CD4-positive, alpha-beta T cell treated with Interleukin-15 for 4 hours (primary cell): Measurements from ENCODE around the gene IRAK3.
"Not testable (repeated sequence)": the region's sequence is repeated elsewhere in the genome, so short reads cannot be mapped to it uniquely, and the experiment has no call there.

Experiments
- DNase-seq: peaks from one replicate; pipeline ENCODE4 v3.0.0-alpha.2; 2020; ENCODE audit warnings: low spot score

Gene IRAK3

GRCh38 chr12:66174391-66175325, 14.4 kb upstream of the IRAK3 start:
- not testable (repeated sequence) for DNase-seq

DNA sequence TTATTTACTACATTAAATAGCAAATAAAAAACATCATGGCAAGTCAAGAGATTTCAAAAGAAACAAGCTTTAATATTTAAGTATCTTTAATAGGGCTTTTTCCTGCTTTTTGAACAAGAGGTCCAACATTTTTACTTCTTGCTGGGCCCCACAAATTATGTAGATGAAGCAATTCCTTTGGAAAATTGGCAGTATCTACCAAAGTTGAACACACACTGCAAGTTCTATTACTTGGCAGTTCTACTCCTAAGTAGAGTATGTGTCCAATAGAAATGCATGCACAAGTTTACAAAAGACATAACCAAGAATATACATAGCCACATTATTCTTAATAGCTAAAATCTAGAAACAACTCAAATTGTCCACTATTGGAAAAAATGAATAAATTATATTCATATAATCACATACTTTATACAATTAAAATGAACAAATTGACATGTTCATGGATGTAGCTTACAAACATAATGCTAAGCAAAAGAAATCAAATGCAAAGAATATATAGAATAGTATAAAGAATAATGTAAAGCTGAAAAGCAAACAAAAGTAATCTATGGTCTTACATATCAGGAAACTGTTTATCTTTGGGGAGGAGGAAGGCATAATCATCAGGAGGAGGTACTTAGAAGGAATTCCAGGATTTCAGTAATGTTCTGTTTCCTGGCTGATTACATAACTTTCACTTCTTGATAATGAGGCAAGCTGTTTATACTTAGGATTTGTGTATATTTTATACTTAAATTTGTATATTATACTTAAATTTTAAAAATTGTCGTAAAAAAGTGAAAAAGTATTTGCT, 12.7 kb upstream of the IRAK3 start:
- DNase-seq: no peak

DNA sequence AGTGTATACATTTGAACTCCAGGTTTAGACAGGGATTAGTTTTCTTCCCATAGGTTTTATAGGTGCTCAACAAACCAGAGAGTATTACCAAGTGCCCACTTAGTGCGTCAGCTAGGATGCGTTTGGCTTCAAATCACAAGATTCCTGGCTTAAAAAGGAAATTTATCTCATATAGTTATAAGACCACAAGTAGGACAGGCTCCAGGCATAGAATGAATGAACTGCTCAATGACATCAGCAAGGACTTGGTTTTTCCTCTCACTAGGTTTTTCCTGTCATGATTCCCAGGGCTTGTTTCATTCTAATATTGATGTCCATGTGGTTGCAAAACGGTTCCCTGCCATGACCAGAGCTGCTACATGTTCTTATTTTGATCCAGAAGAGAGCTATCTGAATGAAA, 6.1 kb upstream of the IRAK3 start:
- DNase-seq: no peak

GRCh38 chr12:66184822-66185221, 4.2 kb upstream of the IRAK3 start:
- not testable (repeated sequence) for DNase-seq

DNA sequence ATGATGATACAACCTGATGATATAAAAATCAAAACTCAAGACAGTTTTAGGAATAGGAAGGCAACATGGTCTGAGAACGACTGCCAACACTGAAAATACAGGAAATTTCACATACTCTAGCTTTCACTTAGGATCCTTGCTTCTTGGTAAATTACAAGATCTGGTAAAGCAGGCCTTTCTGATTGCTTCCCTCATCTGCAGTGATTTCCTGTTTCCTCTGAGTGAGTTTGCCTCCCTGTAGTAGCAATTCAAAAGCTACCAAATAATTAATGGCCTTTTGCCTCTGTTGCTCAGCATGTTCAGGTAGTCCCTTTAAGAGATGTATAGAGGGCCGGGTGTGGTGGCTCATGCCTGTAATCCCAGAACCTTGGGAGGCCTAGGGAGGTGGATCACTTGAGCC, 2.0 kb upstream of the IRAK3 start:
- no peak for DNase-seq

DNA sequence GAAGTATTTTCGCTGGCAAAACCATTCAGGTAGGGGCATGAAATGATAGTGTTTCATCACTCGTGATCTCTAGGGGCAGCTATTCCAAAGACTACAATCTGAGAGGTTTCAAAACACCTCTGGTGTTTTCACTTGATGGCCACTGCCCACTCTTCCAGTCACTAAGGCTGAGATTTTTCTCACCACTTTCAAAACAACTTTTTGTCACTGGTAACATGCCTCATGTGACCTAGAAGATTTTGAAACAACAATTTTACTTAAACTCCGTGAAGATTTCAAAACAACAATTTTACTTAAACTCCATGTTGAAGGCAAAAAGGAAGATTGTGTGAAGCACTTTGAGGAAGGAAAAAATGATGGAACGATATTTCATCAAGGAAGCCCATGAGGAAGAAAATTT, 1.2 kb upstream of the IRAK3 start:
- no peak for DNase-seq

DNA sequence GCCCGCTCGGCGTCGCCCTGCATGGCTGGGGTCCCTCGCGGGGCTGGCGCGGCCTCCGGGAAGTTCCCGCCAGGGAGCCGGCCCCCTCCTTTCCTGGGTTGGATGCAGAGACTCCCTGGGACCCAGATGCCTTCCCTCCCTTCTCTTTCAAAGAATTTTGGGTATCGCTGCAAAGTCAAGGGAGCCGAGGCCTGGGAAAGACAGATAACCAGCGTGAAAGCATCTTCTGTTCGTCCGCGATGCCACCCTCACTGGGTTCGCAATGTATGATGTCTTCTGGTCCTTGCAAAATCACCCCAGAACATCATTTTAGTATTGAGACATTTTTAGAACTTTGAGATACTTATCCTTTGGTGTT, 451 bp downstream of the IRAK3 start:
- DNase-seq: no peak

DNA sequence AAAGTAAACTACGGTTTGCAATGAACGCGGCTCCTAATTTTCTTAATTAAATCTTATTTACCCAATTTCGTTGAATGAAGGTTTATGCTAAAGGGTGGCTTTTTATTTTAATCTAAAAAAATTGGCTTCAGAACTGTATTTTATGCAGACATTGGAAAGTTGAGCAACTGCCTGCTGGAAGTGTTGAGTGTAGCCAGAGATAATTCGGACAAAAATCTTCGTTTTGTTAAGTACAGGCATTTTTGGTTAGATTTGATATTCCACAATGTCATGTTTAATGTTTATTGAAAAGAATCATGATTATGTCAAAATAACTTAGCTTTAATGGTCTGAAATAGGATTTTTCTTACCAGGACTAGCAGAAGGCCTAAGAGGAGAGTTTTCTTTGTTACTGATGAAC, 875 bp downstream of the IRAK3 start:
- no peak for DNase-seq

DNA sequence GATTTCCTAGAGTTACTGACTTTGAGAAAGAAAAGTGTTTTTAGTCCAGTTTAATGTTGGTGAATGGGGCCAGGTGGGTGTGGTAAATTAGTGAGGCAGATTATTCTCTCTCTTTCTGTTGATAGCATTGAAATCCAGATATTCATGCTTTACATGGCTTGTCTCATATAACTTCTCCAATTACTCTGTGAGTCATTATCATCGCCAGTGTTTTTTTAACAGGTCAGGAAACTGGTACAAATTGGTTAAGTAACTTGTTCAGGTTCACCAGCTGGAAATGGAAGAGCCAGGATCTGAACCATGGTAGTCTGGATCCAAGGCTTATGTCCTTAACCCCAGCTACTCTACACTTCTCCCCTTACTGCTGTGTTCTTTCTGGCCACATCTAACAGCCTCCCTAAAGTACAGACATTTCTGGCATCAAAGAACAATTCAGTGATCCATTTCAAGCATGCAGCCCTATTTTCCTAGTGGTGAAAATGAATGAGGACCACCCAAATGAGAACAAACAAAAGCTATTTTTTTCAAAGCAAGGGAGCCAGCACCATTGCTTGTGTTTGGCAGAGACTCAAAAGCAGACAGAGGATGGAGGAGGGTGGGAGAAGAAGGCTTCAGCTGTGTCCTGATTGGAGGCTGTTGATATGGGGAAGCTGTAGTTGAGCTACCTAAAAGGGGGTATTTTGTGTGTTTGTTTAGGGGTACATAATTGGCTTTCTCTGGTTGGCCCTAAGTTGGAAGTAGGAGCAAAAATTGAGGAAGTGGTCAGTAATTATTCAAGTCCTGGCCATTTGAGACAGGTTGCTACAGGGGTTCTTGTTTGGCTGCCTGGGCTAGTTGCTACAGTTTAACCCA, 1.7 kb downstream of the IRAK3 start:
- no peak for DNase-seq

DNA sequence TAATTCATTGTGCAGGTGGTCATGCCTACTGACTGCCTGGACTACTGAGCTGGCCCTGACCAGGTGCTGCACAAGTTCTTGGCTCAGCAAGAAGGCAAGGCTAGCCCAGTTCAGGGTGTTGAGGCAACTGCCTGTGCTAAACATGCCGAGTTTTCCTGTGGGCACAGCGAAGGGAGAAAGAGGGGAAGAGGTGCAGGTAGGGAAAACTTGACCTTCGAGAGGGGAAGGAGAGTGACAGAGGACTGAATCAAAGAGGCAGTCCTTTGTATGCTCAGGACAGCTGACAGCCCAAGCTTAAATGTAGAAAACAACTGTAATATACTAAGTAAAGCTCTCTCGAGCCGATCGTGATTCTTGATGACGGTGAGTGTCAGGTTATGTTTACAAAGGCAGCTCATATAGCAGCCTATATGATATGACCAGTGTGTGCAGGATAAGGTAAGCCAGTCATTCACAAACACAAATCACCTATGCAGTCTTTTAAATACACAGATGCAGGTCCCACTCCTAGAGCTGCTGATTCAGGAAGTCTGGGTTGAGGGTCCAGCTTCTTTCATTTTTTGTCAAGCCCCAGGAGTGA, 2.6 kb downstream of the IRAK3 start:
- no peak for DNase-seq

- DNase-seq: no peak
Observed at GRCh38 chr12:66194122-66194521, 5.1 kb downstream of the IRAK3 start.

- DNase-seq: no peak
Observed at GRCh38 chr12:66195242-66195641, 6.2 kb downstream of the IRAK3 start.

- no peak for DNase-seq
Observed at GRCh38 chr12:66196806-66197205, 7.8 kb downstream of the IRAK3 start.

DNA sequence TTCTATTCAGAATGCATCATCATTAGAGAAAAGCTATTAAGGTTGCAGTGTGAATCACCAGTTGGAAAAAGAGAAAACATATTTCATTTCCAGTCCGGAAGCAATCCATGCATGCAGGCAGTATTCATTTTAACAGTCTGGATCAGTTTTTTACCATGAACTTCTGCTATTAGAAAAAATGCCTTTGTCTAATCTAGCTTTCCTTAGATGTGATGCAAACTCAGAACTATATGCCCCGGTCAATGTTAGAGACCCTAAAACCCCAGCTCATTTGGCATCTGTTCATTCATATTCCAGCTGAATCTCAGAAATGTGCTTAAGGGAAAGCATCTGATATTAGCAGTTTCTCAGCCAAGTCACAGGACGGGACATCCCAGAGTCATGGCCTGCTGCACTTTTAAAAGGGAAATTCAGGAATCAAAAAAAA, 8.5 kb downstream of the IRAK3 start:
- no peak for DNase-seq

DNA sequence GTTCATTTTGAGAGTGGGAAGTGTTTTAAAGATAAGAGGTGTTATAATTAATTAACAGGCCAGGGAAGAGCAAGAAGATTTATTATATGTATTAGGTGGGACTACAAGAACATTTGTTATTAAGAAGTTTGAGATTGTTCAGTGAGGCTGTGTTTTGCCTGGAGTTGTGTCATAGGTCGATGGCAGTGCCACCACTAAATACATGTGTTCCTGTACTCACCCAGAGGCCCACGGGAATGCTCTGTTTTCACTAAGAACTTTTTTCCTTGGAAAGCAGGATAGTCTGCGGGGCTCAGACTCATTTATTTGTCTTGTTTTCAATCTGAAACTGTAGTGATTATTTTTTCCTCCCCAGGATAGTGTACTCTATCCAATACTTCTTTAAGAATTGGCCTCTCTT, 10.1 kb downstream of the IRAK3 start:
- DNase-seq: no peak

DNA sequence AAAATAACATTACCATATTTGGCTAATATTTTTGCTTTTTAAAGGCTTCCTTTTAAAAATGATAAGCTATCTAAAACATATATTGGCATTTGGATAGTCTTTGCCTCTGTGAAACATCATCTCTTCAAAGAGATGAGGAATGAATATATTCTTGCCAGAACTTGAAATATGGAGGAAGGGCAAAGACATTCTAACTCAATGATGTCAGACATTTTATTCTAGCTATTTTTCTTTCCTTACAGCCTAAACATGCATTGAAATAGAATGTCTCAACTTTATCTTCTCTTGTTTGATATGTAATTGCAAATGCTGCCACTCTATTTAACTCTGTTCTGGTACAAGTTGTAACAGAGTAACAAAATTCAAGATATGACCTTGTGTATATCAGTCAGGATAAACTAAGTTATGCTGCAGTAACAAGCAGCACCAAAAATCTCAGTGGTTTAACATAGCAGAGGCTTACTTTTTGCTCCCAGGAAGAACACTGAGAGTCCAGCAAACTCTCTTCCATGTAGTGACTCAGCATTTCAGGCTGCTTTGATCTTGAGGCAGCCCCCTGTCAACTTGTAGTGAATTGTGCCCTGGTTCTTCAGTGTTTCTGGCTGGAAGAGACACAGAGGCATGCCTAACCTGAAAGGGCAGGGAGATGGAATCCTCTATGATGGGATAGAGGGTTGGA, 11.0 kb downstream of the IRAK3 start:
- DNase-seq: no peak

- DNase-seq: peak; percentile 12
Observed at GRCh38 chr12:66203820-66204219, 14.8 kb downstream of the IRAK3 start.

DNA sequence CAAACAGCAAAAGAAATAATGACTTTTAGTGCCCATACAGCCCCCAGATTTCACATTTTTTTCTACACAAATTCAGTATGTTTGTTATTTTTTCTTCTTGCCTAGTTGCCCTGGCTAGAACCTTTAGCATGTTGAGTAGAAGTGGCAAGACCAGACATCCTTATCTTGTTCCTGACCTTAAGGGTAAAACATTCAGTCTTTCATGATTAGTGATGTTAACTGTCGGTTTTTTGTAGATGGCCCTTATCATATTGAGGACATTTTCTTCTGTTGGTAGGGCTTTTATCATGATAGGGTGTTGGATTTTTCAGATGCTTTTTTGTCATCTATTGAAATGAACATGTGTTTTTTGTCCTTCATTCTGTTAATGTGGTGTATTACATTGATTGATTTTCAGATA, 17.1 kb downstream of the IRAK3 start:
- no peak for DNase-seq

GRCh38 chr12:66210840-66211239, 21.8 kb downstream of the IRAK3 start:
- DNase-seq: no peak

DNA sequence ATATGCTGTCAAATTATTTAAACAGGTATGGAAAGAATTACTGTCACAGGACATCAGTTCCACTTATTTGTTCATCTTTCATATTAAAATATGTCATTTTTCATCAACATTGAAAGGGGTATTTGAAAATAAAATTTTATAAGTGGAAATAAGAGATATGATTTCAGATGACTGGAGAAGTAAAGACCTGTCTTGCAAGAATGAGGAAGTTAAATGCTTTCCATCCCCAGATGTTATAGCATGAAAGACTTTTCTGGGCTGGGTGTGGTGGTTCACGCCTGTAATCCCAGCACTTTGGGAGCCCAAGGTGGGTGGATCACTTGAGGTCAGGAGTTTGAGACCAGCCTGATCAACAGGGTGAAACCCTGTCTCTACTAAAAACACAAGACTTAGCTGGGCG, 22.6 kb downstream of the IRAK3 start:
- not testable (repeated sequence) for DNase-seq

- DNase-seq: not testable (repeated sequence)
Observed at GRCh38 chr12:66213011-66213410, 24.0 kb downstream of the IRAK3 start.
